NOMO-1 treated with dmso at 0.1 percent for 144 hours (cell line): ENCODE data around the gene SPIN1.
"Not testable (repeated sequence)": the region's sequence is repeated elsewhere in the genome, so short reads cannot be mapped to it uniquely, and the experiment has no call there.

Source experiments
- DNase-seq: peaks from one replicate; lab custom pipeline; 2025; ENCODE audit not compliant: unreplicated experiment; lab: John Stamatoyannopoulos, UW

SPIN1 gene

DNA sequence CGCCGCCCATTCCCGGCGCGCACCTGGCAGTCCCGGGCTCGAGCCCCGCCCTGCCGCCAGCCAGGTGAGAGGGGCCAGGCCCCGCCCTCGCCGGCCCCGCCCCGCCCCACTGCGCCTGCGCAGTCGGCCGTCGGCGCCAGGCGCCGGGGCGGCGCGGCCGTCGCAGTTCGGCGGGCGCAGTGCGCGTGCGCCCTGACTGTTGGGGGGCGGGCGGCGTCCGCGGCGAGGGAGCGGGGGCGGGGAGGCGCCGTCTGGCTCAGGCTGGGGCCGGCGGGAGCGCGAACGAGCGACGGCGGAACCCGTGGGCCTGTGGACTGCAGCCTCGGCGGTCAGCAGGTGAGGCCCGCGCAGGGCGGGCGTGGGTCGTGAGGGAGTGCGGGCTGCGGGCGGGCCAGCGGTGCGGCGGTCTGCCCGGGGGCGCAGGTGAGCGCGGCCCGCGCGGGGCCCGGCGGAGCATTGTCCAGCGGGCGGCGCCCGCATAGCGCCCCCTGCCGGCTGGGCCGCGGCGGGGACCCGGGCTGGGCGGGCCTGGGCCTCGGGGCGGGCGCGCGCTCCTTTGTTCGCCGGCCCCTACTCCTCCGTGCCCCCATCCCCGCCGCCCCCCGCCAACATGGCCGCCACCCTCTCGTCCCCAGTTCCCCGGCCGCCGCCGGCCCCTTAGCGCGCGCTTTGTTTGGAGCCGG is at the start of gene SPIN1:
Gene SPIN1, plus strand, starts transcription at position 242 of the 683 bp plus-strand sequence. CDS start 38,096 bp downstream, outside the sequence.
- DNase-seq = no peak

DNA sequence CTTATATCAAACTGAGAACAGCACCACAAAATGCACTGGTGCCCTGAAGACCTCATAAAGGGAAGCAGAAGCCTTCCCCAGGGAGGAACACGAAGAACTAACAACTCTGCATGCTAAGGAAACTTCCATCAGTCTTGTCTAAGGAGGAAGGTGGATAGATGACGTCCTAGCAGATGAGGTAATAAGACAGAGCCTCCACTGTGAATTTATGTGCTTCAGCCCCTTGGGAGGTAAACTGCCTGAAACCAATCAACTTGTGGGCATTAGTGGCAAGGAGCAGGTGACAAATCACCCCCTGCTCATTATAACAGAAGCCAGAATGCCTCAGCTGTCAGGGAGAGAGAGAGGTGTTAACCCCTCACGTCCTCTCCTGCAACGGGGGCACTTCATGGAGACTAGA is 48.9 kb upstream of the SPIN1 start:
- DNase-seq = no peak

DNA sequence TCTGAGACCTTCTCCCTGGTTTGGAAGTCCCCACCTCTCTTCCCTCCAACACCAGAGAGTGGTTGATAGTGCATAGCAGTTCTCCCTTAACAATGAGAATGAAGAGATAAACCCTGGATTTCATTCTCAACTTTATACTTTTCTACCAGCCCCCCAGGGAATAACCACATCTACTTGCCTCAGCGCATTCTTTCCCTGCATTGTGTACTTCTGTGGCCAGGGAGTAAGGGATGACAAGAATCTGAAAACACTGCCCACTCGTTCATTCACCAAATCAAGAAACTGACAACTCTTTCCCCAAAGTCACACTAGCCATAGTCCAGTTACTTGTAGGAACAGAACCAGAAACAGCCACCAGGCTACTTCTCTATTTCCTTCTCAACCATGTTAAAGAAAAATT is 46.0 kb upstream of the SPIN1 start:
- DNase-seq = no peak

DNA sequence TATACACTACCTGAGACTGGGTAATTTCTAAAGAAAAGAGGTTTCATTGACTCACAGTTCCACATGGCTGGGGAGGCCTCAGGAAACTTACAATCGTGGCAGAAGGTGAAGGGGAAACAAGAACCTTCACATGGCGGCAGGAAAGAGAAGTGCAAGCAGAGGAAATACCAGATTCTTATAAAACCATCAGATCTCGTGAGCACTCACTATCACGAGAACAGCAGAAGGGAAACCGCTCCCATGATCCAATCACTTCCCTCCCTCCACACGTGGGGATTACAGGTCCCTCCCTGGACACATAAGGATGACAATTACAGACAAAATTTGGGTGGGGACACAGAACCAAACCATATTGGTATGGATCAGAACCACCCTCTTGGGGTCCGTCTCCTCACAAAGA is 44.2 kb upstream of the SPIN1 start:
- no peak for DNase-seq

DNA sequence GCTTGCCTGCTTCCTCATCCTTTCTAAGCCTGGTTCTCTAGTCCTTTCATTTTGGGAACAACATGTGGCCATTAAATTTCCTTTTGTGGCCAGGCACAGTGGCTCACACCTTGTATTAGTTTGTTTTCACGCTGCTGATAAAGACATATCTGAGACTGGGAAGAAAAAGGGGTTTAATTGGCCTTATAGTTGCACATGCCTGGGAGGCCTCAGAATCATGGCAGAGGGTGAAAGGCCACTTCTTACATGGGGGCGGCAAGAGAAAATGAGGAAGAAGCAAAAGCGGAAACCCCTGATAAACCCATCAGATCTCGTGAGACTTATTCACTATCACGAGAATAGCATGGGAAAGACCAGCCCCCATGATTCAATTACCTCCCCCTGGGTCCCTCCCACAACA is 37.9 kb upstream of the SPIN1 start:
- DNase-seq = not testable (repeated sequence)

DNA sequence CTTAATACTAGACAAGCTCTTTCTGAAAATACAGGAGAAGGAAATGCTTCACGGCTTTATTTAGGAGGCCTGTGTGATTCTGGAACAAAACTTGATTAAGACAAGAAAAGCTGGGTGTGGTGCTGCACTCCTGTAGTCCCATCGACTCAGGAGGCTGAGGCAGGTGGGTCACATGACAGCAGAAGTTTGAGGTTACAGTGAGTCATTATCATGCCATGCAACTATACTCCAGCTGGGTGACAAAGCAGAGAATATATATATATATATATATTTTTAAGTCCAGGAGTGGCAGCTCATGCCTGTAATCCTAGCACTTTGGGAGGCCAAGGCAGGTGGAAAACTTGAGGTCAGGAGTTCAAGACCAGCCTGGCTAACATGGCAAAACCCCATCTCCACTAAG is 33.1 kb upstream of the SPIN1 start:
- DNase-seq = no peak

DNA sequence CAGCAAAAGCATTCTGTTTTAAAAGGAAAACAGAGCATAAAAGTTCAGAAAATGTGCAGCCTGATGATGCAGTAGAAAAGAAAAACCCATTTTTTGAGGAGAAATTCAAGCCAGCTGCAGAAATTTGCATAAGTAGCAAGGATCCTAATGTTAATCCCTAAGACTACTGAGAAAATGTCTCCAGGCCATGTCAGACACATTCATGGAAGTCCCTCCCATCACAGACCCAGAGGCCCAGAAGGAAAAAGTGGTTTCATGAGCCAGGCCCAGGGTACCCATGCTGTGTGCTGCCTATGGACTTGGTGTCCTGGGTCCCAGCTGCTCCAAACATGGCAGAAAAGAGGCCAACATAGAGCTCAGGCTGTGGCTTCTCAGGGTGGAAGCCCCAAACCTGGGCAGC is 31.0 kb upstream of the SPIN1 start:
- not testable (repeated sequence) for DNase-seq

DNA sequence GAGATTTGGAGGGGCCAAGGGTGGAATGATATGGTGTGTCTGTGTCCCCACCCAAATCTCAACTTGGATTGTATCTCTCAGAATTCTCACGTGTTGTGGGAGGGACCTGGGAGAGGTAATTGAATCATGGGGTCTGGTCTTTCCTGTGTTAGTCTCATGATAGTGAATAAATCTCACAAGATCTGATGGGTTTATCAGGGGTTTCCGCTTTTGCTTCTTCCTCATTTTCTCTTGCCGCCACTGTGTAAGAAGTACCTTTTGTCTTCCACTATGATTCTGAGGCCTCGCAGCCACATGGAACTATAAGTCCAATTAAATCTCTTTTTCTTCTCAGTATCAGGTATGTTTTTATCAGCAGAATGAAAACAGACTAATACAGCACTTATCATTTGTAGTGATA is 29.5 kb upstream of the SPIN1 start:
- no peak for DNase-seq

DNA sequence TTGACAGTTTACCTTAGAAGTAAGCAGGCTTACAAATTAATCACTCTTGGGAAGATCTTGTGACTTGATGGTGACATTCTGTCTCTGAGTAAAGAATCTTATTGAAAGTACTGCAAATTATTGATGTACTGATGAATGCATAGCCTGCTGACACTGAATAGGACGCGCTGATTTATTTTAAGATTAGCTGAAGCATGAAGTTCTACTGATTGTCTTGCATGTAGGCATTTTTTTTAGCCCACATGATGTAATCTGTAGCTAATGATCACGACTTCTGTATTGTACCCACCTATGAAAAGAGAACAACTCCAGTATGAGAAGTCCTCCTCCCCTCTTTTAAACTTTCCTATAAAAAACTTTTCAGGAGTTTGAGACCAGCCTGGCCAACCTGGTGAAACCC is 28.3 kb upstream of the SPIN1 start:
- no peak for DNase-seq

DNA sequence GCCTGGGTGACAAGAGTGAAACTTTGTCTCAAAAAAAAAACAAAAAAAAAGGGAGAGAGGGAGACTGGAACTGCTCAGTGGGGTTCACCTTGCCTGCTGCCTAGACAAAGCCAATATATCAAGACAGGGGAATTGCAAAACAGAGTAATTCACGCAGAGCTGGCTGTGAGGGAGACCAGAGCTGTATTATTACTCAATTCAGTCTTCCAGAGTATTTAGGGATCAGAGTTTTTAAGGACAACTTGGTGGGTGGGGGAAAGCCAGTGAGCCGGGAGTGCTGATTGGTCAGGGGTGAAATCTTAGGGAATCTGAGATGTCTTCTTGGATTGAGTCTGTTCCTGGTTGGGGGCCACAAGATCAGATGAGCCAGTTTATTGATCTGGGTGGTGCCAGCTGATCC is 25.6 kb upstream of the SPIN1 start:
- DNase-seq = no peak

DNA sequence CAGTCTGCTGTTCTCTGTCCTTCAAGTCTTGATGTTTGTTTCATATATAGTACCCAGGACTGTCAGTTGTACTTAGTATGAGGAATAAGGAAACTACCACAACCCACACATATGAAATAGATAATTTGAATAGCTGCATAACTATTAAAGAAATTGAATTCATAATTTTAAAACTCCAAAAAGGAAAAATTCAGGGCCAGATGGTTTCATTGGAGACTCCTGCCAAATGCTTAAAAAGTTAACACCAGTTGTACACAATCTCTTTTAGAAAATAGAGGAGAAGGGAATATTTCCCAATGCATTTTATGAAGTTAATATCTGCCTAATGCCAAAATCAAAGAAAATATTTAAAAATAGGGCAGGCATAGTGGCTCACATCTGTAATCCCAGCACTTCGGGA is 24.6 kb upstream of the SPIN1 start:
- no peak for DNase-seq

DNA sequence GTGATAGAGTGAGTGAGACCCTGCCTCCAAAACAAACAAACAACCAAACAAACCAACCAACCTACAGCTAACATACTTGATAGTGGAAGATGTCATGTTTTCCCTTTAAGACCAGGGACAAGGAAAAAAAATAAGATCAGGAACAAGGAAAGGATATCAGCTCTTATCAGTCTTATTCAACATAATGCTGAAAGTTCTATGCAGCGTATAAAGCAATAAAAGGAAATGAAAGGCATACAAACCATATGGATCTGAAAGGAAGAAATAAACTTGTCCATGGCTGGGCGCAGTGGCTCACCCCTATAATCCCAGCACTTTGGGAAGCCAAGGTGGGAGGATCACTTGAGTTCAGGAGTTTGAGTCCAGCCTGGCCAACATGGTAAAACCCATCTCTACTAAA is 23.5 kb upstream of the SPIN1 start:
- DNase-seq = no peak

DNA sequence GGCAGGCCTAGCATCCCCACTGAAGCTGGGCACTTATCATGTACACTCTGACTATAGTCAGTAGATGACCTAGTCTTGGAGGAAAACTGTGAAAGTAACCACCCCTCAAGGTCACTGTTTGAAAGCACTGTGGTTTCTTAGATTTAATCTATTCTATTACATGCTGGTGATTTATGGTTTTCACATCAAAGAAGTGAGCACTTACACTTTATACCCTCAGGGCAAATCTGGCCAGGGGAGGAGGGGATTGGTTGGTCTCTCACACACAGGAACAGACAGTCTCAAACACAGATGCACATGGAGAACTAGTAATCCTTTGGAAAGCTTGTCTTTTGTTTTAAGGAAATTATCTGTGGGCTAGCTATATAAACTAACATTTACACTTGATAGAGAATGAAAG is 17.9 kb upstream of the SPIN1 start:
- DNase-seq = no peak

DNA sequence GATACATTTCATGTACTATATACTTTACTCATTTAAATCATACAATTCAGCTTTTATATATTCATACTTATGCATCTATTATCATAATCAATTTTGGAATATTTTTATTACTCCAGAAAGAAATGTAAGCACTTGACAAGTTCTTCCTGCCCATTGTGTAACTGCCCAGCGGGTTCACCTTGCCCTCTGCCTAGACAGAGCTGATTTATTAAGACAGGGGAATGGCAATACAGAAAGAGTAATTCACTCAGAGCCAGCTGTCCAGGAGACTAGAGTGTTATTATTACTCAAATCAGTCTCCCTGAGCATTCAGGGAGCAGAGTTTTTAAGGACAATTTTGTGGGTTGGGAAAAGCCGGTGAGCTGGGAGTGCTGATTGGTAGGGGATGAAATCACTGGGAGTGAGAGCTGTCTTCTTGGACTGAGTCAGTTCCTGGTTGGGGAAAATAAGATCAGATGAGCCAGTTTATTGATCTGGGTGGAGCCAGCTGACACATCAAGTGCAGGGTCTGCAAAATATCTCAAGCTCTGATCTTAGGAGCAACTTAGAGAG is 16.1 kb upstream of the SPIN1 start:
- no peak for DNase-seq

DNA sequence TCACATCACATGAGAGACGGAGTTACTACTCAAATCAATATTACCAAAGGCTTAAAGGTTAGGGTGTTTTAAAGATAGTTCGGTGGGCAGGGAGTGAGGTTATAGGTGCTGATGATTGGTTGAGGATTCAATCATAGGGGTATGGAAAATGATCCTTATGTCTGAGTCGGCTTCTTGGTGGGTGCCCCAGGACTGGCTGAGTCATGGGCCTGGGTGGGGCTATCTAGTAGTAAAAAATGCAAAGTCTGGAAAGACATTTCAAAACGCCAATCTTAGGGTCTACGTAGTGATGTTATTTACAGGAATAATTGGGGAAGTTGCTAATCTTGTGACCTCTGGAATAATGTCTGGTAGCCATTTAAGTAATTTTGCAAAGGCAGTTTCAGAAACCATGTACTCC is 15.2 kb upstream of the SPIN1 start:
- DNase-seq = no peak

DNA sequence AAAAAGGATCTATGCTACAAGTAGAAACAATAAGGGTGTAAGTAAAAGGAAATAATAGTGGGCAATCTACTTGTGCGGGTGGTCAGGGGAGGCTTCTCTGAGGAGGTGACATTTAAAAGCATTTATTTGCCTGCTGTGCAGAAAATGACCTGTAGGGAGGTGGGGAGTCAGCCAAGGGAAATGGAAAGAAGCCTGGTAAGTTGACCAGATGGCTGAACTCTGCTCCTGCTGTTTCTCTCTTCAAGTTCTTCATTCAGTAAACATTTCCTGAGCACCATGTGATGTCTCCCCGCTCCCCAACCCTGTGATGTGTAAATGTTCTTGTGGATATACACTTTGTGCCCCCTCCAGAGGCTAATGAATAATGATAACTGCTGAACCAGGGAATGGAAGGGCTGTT is 9.9 kb upstream of the SPIN1 start:
- no peak for DNase-seq

DNA sequence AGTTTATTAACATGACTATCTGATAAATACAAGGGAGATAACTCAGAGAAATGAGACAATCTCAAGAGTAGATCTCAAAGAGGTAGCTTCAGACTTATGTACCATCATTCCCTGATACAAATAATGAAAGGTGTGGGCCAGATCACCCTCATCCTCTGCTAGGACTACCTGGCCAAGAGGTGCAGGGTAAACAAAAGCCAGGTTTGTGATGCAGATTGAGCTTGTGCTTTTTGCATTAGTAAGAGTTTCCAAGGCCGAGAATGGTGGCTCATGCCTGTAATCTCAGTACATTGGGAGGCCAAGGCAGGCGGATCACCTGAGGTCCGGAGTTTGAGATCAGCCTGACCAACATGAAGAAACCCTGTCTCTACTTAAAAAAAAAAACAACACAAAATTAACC is 8.9 kb upstream of the SPIN1 start:
- no peak for DNase-seq

DNA sequence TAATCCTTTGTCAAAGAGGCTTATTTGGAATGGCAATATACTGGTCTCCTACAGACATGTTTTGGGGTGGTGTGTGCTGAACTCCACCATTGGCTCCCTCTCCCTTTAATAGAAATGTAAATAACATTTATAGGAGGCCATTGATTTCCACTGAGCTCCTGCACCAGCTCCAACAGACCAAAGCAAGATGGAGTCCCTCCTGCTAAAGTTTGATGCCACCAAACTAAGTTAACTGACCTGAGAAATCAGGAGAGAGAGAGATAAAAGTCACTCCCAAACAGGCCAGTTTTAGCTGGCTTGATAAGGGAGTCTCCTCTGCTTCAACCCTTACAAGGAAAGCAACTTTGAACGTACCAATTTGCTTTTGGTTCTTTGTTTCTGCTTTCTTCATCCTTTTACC is 8.1 kb upstream of the SPIN1 start:
- DNase-seq = no peak

DNA sequence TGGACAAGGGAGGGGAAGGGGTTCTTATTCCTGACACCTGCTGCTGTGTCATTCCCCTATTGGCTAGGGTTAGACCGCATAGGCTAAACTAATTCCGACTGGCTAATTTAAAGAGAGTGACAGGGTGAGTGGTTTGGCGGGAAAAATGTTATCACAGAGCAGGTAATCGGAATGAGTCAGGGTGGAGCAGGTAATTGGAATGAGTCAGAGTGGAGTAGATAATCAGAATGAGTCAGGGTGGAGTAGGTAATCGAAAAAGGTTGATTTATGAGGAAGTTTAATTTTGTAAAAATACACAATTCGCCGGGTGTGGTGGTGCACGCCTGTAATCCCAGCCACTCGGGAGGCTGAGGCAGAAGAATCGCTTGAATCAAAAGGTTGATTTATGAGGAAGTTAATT is 6.9 kb upstream of the SPIN1 start:
- DNase-seq = not testable (repeated sequence)

DNA sequence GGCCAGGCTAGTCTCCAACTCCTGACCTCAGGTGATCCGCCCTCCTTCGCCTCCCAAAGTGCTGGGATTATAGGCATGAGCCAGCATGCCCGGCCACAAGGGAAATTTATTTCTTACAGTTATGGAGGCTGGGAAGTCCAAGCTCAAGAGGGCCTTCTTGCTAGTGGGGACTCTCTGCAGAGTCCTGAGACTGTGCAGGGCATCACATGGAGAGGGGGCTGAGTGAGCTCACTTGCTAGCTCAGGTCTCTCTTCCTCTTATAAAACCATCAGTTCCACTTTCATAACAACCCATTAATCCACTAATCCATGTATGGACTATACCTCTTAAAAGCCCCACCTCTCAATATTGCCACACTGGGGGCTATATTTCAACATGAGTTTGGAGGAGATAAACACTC is 5.1 kb upstream of the SPIN1 start:
- no peak for DNase-seq

DNA sequence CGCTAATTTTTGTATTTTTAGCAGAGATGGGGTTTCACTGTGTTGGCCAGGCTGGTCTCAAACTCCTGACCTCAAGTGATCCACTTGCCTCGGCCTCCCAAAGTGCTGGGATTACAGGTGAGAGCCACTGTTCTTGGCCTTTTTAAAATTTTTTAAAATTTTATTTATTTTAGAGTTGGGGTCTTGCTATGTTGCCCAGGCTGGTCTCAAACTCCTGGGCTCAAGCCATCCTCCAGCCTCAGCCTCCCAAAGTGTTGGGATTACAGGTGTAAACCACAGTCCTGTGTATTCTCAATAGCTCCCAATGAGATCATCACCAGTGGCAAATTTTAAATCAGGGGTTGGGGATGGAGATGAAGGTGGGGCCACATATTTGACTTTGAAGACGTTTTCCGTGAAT is 2.1 kb upstream of the SPIN1 start:
- DNase-seq = not testable (repeated sequence)

DNA sequence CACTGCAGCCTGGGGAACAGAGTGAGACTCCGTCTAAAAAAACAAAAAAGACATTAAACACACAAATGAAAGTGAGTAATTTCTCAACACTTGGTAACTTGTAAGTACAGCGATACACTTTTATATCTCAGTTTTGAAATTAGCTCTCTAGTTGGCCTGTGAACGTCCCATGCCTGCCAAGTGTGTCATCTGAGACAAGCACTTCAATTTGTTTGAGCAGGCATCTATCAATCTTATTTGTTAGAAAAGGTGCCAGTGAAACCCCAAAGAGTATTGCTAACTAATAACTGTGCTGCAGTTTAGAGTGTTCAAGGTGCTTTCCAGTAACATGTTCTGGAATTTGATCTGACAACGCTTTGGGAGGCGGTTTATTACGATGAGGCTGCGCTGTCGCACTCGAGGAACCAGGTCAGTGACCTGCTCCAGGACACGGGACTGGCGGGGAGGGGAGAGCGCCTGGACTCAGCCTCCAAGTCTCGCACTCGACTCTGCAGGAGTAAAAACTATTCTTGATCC is 1.1 kb upstream of the SPIN1 start:
- DNase-seq = no peak
